ENCODE measurements around the gene ACY1.

- TF ChIP-seq PPARA (CRISPR knock-in tag; IDR thresholded peaks at IDR 0.05; ENCODE audit: borderline replicate concordance) (no peak), PATZ1 (CRISPR knock-in tag; IDR thresholded peaks at IDR 0.05; ENCODE audit: borderline replicate concordance) (no peak), CSDC2 (CRISPR knock-in tag; IDR thresholded peaks at IDR 0.05) (no peak), ZNF565 (CRISPR knock-in tag; conservative IDR thresholded peaks at IDR 0.05; ENCODE audit: low read depth) (no peak), SNAI2 (CRISPR knock-in tag; IDR thresholded peaks at IDR 0.05) (no peak), GLIS3 (CRISPR knock-in tag; IDR thresholded peaks at IDR 0.05) (no peak), ARNTL (CRISPR knock-in tag; IDR thresholded peaks at IDR 0.05; ENCODE audit: borderline replicate concordance, low read depth) (no peak), CREB5 (CRISPR knock-in tag; IDR thresholded peaks at IDR 0.05; ENCODE audit: low read depth) (no peak), ISL1 (CRISPR knock-in tag; IDR thresholded peaks at IDR 0.05) (no peak), ZFP3 (CRISPR knock-in tag; IDR thresholded peaks at IDR 0.05) (no peak), ZFP30 (CRISPR knock-in tag; IDR thresholded peaks at IDR 0.05) (no peak), RARB (CRISPR knock-in tag; IDR thresholded peaks at IDR 0.05) (no peak), CSRNP3 (CRISPR knock-in tag; IDR thresholded peaks at IDR 0.05) (no peak), TSHZ2 (CRISPR knock-in tag; IDR thresholded peaks at IDR 0.05) (no peak)
These were observed 35.2 kb upstream of the ACY1 start for GRCh38 chr3:51948016-51948580.
